ENCODE measurements around the gene ARHGAP8.

The ARHGAP8 gene

GRCh38 chr22:44760476-44760875 lies 8.1 kb downstream of the ARHGAP8 start:
- Mint-ChIP-seq H3K27me3 (peaks cover 6% of the 10 kb centered on the region), H3K36me3 (peaks cover 4% of the 10 kb centered on the region), H3K4me1 (ENCODE audit: low read depth) (no peaks in the 10 kb centered on the region), H3K4me3 (no peak overlapping the region), H3K27ac (no peak overlapping the region), H3K9me3 (ENCODE audit: low read depth) (peaks cover 3% of the 10 kb centered on the region)

GRCh38 chr22:44761025-44761424 lies 8.7 kb downstream of the ARHGAP8 start:
- peaks cover 3% of the 10 kb centered on the region for H3K9me3 Mint-ChIP-seq (ENCODE audit: low read depth)
- no peaks in the 10 kb centered on the region for H3K4me1 Mint-ChIP-seq (ENCODE audit: low read depth)
- H3K27me3 Mint-ChIP-seq, result peaks cover 3% of the 10 kb centered on the region
- H3K36me3 Mint-ChIP-seq, result peaks cover 4% of the 10 kb centered on the region
- H3K4me3 Mint-ChIP-seq, result no peak overlapping the region
- H3K27ac Mint-ChIP-seq, result no peak overlapping the region

GRCh38 chr22:44764373-44764772 lies 12.0 kb downstream of the ARHGAP8 start:
- H3K27ac Mint-ChIP-seq, result no peak overlapping the region
- peaks cover 2% of the 10 kb centered on the region for H3K36me3 Mint-ChIP-seq
- no peak overlapping the region for H3K4me3 Mint-ChIP-seq
- H3K4me1 Mint-ChIP-seq (ENCODE audit: low read depth), result no peaks in the 10 kb centered on the region
- H3K27me3 Mint-ChIP-seq, result no peaks in the 10 kb centered on the region
- H3K9me3 Mint-ChIP-seq (ENCODE audit: low read depth), result peaks cover 3% of the 10 kb centered on the region

- no peaks in the 10 kb centered on the region for H3K27me3 Mint-ChIP-seq
- no peaks in the 10 kb centered on the region for H3K4me1 Mint-ChIP-seq (ENCODE audit: low read depth)
- H3K36me3 Mint-ChIP-seq, result peaks cover 2% of the 10 kb centered on the region
- peaks cover 3% of the 10 kb centered on the region for H3K9me3 Mint-ChIP-seq (ENCODE audit: low read depth)
- H3K4me3 Mint-ChIP-seq, result no peak overlapping the region
- no peak overlapping the region for H3K27ac Mint-ChIP-seq
Measured at GRCh38 chr22:44764974-44765373, 12.6 kb downstream of the ARHGAP8 start.

DNA sequence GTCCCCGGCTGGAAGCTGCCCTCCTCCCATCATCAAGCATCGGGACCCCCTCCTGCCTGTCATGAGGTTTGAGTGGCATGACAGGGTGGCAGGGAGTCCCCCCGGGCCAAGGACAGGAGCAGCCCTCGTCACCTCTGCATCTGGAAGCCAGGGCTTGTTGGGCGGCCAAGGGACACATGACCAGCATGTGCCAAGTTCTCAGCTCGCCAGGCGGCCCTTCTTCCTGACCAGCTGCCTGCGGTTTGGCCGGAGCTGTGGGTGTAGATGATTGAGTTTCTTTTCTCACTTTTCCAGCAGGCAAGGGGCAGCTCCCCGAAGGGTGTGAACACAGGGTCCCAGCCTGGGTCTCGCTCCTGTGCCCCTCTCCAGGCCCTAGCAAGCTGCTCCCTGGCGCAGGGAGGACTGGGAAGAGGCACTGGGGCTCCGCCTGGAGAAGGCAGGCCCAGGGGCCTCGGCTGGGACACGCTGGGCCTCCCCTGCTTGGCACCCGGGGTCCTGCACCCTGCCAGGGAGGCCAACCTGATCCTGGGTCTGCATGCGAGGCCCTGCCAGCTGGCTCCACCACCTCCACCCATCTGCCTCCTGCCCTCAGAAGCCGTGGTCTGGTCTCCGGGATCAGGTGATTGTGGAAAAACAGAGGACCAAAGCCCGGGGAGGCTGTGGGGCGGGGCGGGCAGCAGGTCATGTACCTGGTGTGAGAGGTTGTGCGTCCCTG lies 13.4 kb downstream of the ARHGAP8 start:
- Mint-ChIP-seq H3K36me3 (peaks cover 2% of the 10 kb centered on the region), H3K27me3 (no peaks in the 10 kb centered on the region), H3K27ac (no peak overlapping the region), H3K4me1 (ENCODE audit: low read depth) (no peaks in the 10 kb centered on the region), H3K4me3 (no peak overlapping the region), H3K9me3 (ENCODE audit: low read depth) (peaks cover 3% of the 10 kb centered on the region)

GRCh38 chr22:44773082-44773481 lies 20.7 kb downstream of the ARHGAP8 start:
- Mint-ChIP-seq H3K27ac (no peak overlapping the region), H3K4me1 (ENCODE audit: low read depth) (no peaks in the 10 kb centered on the region), H3K27me3 (peaks cover 2% of the 10 kb centered on the region), H3K4me3 (no peak overlapping the region), H3K9me3 (ENCODE audit: low read depth) (peaks cover 11% of the 10 kb centered on the region), H3K36me3 (peaks cover 5% of the 10 kb centered on the region)

DNA sequence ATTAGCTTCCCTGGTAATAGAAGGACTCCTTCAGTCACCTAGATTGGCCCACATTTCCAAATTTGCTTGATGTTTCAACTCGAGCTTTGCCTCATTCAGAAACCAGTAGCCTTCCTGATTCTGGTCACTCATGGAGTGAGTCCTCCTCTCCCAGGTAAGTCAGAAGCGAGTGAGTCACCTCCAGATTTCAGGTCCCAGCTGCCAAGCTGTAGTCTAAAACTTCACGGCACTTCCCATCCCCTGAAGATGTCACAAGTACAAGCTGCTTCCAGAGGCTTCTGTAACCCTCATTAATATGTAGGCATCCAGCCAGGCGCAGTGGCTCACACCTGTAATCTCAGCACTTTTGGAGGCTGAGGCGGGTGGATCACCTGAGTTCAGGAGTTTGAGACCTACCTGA lies 23.5 kb downstream of the ARHGAP8 start:
- H3K27me3 Mint-ChIP-seq, result peaks cover 5% of the 10 kb centered on the region
- no peaks in the 10 kb centered on the region for H3K4me1 Mint-ChIP-seq (ENCODE audit: low read depth)
- peaks cover 7% of the 10 kb centered on the region for H3K36me3 Mint-ChIP-seq

GRCh38 chr22:44776605-44777363 lies 24.4 kb downstream of the ARHGAP8 start:
- H3K27ac Mint-ChIP-seq, result no peak overlapping the region
- peaks cover 11% of the 10 kb centered on the region for H3K9me3 Mint-ChIP-seq (ENCODE audit: low read depth)
- H3K4me3 Mint-ChIP-seq, result no peak overlapping the region
- H3K27me3 Mint-ChIP-seq, result peaks cover 5% of the 10 kb centered on the region
- H3K4me1 Mint-ChIP-seq (ENCODE audit: low read depth), result no peaks in the 10 kb centered on the region
- H3K36me3 Mint-ChIP-seq, result peaks cover 7% of the 10 kb centered on the region

More for the DNA sequence above, 23.5 kb downstream of the ARHGAP8 start:
- H3K9me3 Mint-ChIP-seq (ENCODE audit: low read depth), result peaks cover 11% of the 10 kb centered on the region
- no peak overlapping the region for H3K4me3 Mint-ChIP-seq
- no peak overlapping the region for H3K27ac Mint-ChIP-seq

- Mint-ChIP-seq H3K27ac (no peak overlapping the region), H3K36me3 (peaks cover 7% of the 10 kb centered on the region), H3K4me1 (ENCODE audit: low read depth) (no peaks in the 10 kb centered on the region), H3K4me3 (no peak overlapping the region), H3K9me3 (ENCODE audit: low read depth) (peaks cover 11% of the 10 kb centered on the region), H3K27me3 (peaks cover 5% of the 10 kb centered on the region)
Measured at GRCh38 chr22:44777364-44777755, 25.0 kb downstream of the ARHGAP8 start.

DNA sequence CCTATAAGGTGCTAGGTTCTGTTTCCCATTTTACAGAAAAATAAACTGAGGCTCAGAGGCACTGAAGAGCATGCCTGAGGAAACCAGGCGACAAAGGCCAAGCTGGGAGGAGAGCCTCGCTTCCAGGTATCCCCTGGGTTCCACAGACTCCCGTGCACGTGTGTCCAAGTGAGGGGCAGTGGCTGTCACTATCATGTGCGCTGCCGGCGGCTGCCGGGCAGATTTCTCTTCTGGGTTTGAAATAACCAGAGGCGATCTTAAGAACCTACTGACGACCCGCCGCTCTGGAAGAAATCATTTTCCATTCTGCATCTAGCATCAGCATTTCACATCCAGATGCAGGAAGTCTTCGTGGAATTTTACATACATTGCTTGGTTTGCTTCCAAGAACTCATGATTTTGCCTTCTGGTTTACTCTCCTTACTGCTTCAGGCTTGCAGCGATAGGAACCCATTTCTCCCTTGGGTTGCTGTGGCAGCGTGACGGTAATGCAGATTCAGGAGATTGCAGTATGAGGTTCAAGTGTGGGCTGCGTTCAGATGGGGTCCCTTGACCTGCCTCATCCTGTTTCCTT lies 28.6 kb downstream of the ARHGAP8 start:
- Mint-ChIP-seq H3K36me3 (peaks cover 3% of the 10 kb centered on the region), H3K4me1 (ENCODE audit: low read depth) (no peaks in the 10 kb centered on the region), H3K27ac (no peak overlapping the region), H3K4me3 (no peak overlapping the region), H3K27me3 (peaks cover 8% of the 10 kb centered on the region), H3K9me3 (ENCODE audit: low read depth) (no peaks in the 10 kb centered on the region)

DNA sequence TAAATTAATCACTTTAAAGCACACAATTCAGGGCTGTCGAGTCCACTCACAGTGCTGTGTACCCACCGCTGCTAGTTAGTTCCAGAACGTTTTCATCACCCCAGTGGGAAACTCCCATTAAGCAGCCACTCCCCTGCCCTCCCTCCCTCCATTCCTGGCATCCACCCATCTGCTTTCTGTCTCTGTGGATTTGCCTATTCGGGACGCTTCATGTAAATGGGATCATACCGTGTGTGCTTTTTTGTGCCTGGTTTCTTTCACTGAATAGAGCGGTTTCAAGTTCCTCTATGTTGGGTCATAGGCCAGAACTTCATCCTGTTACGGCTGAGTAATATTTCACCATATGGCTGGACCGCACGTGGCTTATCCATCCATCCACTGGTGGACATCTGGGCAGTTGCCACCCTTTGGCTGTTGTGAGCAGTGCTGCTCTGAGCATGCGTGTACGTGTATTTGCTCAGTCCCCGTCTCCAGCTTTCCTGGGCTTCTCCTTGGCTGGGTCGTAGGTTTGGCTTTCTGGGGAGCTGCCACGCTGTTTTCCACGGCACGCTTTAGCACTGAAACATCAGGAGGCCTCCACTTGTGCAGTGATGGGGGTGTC lies 30.1 kb downstream of the ARHGAP8 start:
- peaks cover 8% of the 10 kb centered on the region for H3K27me3 Mint-ChIP-seq
- no peaks in the 10 kb centered on the region for H3K9me3 Mint-ChIP-seq (ENCODE audit: low read depth)
- no peaks in the 10 kb centered on the region for H3K4me1 Mint-ChIP-seq (ENCODE audit: low read depth)
- H3K4me3 Mint-ChIP-seq, result no peak overlapping the region
- H3K27ac Mint-ChIP-seq, result no peak overlapping the region
- H3K36me3 Mint-ChIP-seq, result peaks cover 3% of the 10 kb centered on the region

DNA sequence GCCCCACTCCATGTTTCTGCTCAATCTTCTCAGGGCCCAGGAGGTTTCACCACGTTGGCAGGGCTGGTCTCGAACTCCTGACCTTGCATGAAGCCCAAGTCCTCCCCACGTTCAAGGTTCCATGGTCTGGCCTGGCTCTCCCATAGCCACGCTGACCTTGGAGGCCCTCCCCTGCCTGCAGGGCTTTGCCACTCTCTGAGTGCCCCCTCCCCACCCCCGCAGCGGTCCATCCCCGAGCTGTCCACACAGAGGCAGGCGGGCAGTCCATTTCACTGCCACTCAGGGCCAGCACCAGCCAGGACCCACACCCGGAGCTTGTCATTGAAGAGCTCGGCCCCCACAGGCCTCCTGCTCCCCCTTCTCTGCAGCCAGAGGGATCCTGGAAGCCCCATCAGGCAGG lies 30.7 kb downstream of the ARHGAP8 start:
- Mint-ChIP-seq H3K9me3 (ENCODE audit: low read depth) (no peaks in the 10 kb centered on the region), H3K4me1 (ENCODE audit: low read depth) (no peaks in the 10 kb centered on the region), H3K4me3 (no peak overlapping the region), H3K36me3 (peaks cover 3% of the 10 kb centered on the region), H3K27me3 (peaks cover 8% of the 10 kb centered on the region), H3K27ac (no peak overlapping the region)

GRCh38 chr22:44783581-44783980 lies 31.2 kb downstream of the ARHGAP8 start:
- Mint-ChIP-seq H3K4me3 (no peak overlapping the region), H3K4me1 (ENCODE audit: low read depth) (no peaks in the 10 kb centered on the region), H3K27ac (no peak overlapping the region), H3K9me3 (ENCODE audit: low read depth) (no peaks in the 10 kb centered on the region), H3K27me3 (peaks cover 7% of the 10 kb centered on the region), H3K36me3 (peaks cover 2% of the 10 kb centered on the region)

- H3K9me3 Mint-ChIP-seq (ENCODE audit: low read depth), result no peaks in the 10 kb centered on the region
- H3K36me3 Mint-ChIP-seq, result no peaks in the 10 kb centered on the region
- H3K27me3 Mint-ChIP-seq, result peaks cover 5% of the 10 kb centered on the region
- no peaks in the 10 kb centered on the region for H3K4me1 Mint-ChIP-seq (ENCODE audit: low read depth)
- H3K27ac Mint-ChIP-seq, result no peak overlapping the region
- H3K4me3 Mint-ChIP-seq, result no peak overlapping the region
Measured at GRCh38 chr22:44786136-44786535, 33.8 kb downstream of the ARHGAP8 start.

DNA sequence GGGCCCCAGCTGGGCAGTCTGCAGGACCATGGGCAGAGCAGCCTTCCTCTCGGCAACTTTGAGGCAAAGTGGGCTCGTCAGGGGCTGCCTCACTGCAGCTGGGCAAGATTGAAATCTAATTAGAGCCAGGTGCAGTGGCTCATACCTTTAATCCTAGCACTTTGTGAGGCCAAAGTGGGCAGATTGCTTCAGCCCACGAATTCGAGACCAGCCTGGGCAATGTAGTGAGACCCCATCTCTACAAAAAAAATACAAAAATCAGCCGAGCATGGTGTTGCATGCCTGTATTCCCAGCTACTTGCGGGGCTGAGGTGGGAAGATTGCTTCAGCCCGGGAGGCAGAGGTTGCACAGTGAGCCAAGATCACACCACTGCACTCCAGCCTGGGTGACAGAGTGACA lies 34.2 kb downstream of the ARHGAP8 start:
- Mint-ChIP-seq H3K4me1 (ENCODE audit: low read depth) (no peaks in the 10 kb centered on the region), H3K9me3 (ENCODE audit: low read depth) (no peaks in the 10 kb centered on the region), H3K4me3 (no peak overlapping the region), H3K27me3 (peaks cover 5% of the 10 kb centered on the region), H3K27ac (no peak overlapping the region), H3K36me3 (no peaks in the 10 kb centered on the region)

Measured in activated naive CD8-positive, alpha-beta T cell (primary cell).